ENCODE results near the gene SMYD3. TPM values are rescaled to one million over a fixed set of nuclear protein-coding genes. Genes with fewer than 3 reads are reported as not detected.

SMYD3 gene
- total and polyA plus RNA-seq, 2 of the 13 experiments (the other 11 are each of a cell fraction or from before 2014, with no cell fraction given), result 27.7 to 35.8 TPM

GRCh38 chr1:246096356-246096755 is 410.7 kb downstream of the SMYD3 start (continued):
- TF ChIP-seq ZNF446 (CRISPR knock-in tag; IDR thresholded peaks at IDR 0.05), result no peak
- no peak for TF ChIP-seq XRCC5 (optimal IDR thresholded peaks at IDR 0.05; ENCODE audit: low read length)

- ChIA-PET CTCF (ENCODE audit: low intra/inter-chr PET ratio, low total read pairs) (no interaction called here), POLR2A (no interaction called here)
- Histone ChIP-seq H3K27me3 (ENCODE audit: control insufficient read depth in 1 of 2, insufficient read depth in 2 of 2, low read length in 2 of 2) (no peaks in the 10 kb centered on the region), H3K79me2 (ENCODE audit: insufficient read depth, low read length) (no peaks in the 10 kb centered on the region), H3K4me2 (ENCODE audit: low read depth, low read length) (no peak overlapping the region), H3K4me1 (ENCODE audit: insufficient read depth, low read length) (peaks cover 8% of the 10 kb centered on the region; the same call in 1 of the 2 replicates), H3K9me3 (ENCODE audit: low read length) (no peaks in the 10 kb centered on the region), H2AFZ (ENCODE audit: low read length) (no peak overlapping the region), H3K4me3 (replicated peaks in 1 of 3; ENCODE audit: insufficient read depth in 1 of 3, low read depth in 2 of 3, low read length in 3 of 3) (no peak overlapping the region), H3K9ac (ENCODE audit: insufficient read depth, low read depth, low read length) (no peak overlapping the region), H3K36me3 (replicated peaks in 1 of 2; ENCODE audit: control insufficient read depth in 1 of 2, insufficient read depth in 2 of 2, low read length in 2 of 2) (no peaks in the 10 kb centered on the region), H4K20me1 (ENCODE audit: insufficient read depth, low read length) (no peaks in the 10 kb centered on the region), H3K27ac (ENCODE audit: extremely low read length, insufficient read depth, low read length) (no peak overlapping the region)
- intact Hi-C loops (cut with micrococcal nuclease; ENCODE audit: unreplicated experiment), result no loop called here
- TF ChIP-seq ZNF513 (CRISPR knock-in tag; conservative IDR thresholded peaks at IDR 0.05) (no peak), ZNF746 (CRISPR knock-in tag; IDR thresholded peaks at IDR 0.05) (no peak), BCLAF1 (IDR thresholded peaks at IDR 0.05) (no peak), NR2F6 (IDR thresholded peaks at IDR 0.05) (no peak), NR2F6 (CRISPR knock-in tag; IDR thresholded peaks at IDR 0.05) (no peak), ARNT2 (CRISPR knock-in tag; IDR thresholded peaks at IDR 0.05; ENCODE audit: low read depth) (no peak), TOPORS (CRISPR knock-in tag; IDR thresholded peaks at IDR 0.05) (no peak), ZNF251 (CRISPR knock-in tag; IDR thresholded peaks at IDR 0.05) (no peak)
- DNase-seq (ENCODE audit: low spot score), result no peak
- FAIRE-seq, result no peak
- in situ Hi-C loops (cut with HindIII; ENCODE audit: extremely low pct_ligation_motif_present, low pct_unique_long_range_greater_than_20kb), result no loop called here
- ATAC-seq, result no peak
- no TSS peak for BruUV-seq (replicated peaks)
- 96% methylated on average over 6 of the region's 6 CpGs for WGBS (ENCODE audit: low lambda C conversion rate)
These were observed 411.6 kb downstream of the SMYD3 start for GRCh38 chr1:246095443-246095842.
